NCI-H2029 (cell line): ENCODE results near the gene KDM2A.
A peak's percentile ranks its signal among the peaks of the same experiment; 100 is the strongest.

Experiments used
- DNase-seq: peaks from one replicate; lab custom pipeline; 2025; lab: John Stamatoyannopoulos, UW

Gene KDM2A

GRCh38 chr11:67118801-67119584, at the start of gene KDM2A:
Gene KDM2A, plus strand, starts transcription at chr11:67119263. Its CDS starts 2,054 bp downstream, at chr11:67121317.
- DNase-seq: peak; percentile 99

- DNase-seq: peak; percentile 11
These were observed 47.4 kb upstream of the KDM2A start for GRCh38 chr11:67071420-67072284.

DNA sequence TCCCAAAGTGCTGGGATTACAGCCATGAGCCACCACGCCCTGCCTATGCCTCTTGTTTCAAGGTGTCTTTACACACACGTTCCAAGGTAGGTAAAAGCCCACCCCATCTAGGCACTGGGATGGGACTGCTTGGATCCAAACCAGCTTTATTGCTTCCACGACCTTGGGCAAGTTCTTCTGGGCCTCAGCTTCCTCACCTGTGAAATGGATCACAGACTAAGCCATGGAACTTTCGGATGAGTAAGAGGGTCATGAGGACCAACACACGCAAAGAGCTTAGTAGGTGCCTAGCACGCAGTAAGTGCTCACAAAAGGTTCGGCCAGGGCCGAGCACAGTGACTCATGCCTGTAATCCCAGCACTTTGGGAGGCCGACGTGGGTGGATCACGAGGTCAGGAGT, 46.8 kb upstream of the KDM2A start:
- no peak for DNase-seq

DNA sequence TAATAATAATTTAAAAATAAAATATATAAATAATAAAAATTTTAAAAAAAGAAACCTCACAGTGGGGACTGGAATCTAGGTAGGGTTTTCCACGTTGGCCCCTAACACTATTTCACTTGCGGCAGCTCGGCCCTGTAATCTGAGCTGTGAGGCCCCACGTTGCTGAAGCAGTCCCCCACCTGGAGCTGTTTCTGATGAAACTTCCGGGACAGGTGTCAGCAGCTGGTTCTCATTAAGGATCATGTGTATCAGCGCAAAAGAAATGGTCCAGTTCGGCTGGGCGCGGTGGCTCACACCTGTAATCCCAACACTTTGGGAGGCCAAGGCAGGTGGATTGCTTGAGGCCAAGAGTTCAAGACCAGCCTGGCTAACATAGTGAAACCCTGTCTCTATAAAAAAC, 45.2 kb upstream of the KDM2A start:
- no peak for DNase-seq

- no peak for DNase-seq
These were observed 42.9 kb upstream of the KDM2A start for GRCh38 chr11:67076202-67076601.

- no peak for DNase-seq
These were observed 39.9 kb upstream of the KDM2A start for GRCh38 chr11:67079065-67079705.

GRCh38 chr11:67082071-67082791, 36.8 kb upstream of the KDM2A start:
- DNase-seq: no peak

DNA sequence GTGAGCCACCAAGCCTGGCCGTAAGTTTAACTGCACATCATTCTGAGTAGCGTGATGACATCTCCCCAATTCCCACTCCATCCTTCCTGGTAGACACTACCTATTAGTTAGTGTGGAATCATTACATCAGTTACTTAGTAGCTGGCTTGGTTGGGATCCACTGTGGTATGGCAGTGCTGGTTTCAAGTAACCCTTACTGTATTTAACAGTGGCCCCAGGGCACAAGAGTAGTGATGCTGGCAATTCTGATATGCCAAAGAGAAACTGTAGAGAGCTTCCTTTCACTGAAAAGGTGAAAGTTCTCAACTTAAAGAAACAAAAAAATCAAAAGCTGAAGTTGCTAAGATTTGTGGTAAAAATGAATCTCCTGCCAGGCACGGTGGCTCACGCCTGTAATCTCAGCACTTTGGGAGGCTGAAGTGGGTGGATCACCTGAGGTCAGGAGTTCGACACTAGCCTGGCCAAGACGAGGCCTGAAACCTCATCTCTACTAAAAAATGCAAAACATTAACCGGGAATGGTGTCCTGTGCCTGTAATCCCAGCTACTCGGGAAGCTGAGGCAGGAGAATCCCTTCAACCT, 35.2 kb upstream of the KDM2A start:
- no peak for DNase-seq

DNA sequence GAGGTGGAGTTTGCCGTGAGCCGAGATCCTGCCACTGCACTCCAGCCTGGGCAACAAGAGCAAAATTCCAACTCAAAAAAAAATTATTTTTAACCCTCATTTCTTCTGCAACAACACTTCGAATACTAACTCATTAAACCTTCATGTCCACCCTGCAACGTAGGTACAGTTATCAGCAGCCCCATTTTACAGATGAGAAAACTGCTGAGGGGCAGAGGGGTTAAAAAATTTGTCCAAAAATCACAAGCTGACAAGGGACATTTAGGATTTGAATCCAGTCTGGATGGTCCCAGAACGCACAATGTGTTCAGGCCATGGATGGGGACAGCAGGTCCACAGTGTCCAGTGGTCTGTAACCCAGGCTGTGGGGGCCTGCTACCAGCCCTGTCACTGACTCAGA, 33.4 kb upstream of the KDM2A start:
- DNase-seq: no peak

- DNase-seq: no peak
These were observed 28.3 kb upstream of the KDM2A start for GRCh38 chr11:67090717-67091116.

GRCh38 chr11:67095214-67095507, 23.9 kb upstream of the KDM2A start:
- no peak for DNase-seq

DNA sequence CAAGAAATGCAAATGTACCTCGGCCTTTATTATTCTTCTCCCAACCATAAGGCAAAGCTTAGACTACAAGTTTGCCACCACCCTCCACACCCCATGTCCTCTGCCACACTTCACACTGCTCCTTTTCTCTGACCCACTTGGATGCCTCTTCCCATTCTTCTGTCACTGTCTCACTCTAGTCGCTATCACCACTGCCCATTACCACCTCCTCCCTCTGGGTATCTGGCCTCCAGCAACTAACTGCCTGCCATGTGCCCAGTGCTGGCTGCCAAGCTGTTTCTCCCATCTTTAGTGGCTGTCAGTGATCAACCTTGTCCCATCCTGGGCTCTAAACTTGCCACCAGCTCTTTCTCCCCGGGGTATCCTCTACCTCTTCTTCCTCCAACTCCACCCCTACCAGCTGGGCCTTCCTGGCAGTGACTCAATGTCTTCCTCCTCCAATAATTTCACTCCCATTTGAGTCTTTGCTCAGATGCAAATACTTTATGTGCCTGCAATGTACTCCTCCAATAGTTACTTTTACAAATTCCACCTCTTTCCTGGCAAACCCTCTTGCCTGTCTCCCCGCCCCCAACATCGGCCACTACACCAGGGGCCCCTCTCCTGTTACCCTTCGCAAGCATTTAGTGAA, 20.1 kb upstream of the KDM2A start:
- DNase-seq: no peak

GRCh38 chr11:67099831-67100324, 19.2 kb upstream of the KDM2A start:
- DNase-seq: no peak

DNA sequence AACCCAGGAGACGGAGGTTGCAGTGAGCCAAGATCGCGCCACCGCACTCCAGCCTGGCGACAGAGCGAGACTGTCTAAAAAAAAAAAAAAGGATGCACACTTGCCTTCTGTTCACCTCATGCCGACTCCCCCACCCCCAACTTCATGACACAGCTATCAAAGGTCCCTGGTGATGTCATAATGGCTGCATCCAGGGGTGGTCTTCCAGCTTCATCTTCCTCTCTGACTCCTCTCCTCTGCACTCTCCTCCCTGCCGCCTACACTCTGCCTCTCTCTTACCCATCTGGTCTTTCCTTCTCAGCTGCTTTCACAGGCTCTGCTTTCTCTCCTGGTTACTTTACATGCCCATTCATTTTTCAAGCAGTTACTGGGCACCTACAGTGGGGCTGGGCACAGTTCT, 16.4 kb upstream of the KDM2A start:
- no peak for DNase-seq

GRCh38 chr11:67105964-67106363, 13.1 kb upstream of the KDM2A start:
- DNase-seq: no peak

- no peak for DNase-seq
These were observed 7.8 kb upstream of the KDM2A start for GRCh38 chr11:67111261-67111660.

DNA sequence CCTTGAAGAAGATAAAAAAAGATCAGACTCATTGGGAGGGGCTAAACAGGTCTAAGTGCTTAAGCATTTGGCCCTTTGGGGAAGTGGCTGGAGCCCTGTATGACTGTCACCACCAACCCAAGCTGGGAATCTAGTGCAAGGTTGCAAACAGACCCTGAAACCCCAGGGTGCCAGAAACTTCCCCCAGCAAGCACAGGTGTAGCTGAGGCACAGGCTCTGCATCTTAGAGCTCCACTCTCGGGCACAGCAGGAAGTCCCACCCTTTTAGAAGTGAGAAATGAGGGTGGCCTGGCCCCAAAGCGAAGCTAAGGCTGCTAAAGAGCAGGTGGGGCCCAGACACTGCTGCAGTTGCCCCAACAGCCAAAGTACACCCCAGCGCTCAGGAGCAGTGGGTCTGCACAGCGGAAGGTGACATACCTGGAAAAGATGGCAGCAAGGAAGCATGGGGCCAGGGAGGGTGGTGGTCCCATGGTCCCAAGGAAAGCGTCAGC, 5.8 kb upstream of the KDM2A start:
- DNase-seq: no peak

GRCh38 chr11:67114275-67114896, 4.7 kb upstream of the KDM2A start:
- no peak for DNase-seq

- no peak for DNase-seq
These were observed 2.3 kb upstream of the KDM2A start for GRCh38 chr11:67116758-67117105.

DNA sequence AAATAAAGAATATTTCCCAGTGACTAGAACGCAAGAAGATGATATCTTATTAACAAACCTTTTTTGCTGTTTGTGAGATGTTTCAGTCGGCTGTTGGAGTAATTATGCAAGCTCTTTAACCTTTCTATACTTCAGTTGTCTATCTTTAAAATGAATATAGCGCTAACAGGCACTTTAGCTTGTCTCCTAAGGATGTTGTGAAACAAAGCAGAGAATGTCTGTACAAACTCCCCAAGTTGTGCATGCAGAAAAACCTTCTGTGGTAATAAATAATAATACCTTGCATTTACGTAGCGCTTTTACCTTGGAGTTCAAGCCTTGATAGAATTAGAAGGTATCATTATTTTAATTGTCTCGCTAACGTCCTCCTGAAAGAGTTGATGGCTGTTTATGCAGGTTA, 1.9 kb upstream of the KDM2A start:
- no peak for DNase-seq
